Colonic mucosa (tissue), 4 donors: Measurements from ENCODE around the gene SLCO4C1. TPM values are rescaled to one million over a fixed set of nuclear protein-coding genes. Genes with fewer than 3 reads are reported as not detected.
"Not testable (repeated sequence)": the region's sequence is repeated elsewhere in the genome, so short reads cannot be mapped to it uniquely, and the experiment has no call there.

Experiments used
- DNase-seq: peaks from one replicate; pipeline ENCODE4 v3.0.0-alpha.2; 2020
- H3K27ac ChIP-seq: fragments of 200-600 bp; one replicate; pipeline ENCODE4 v1.8.0; 2021
- H3K27me3 ChIP-seq: fragments of 200-600 bp; one replicate; pipeline ENCODE4 v1.8.0; 2021
- H3K36me3 ChIP-seq: fragments of 200-600 bp; one replicate; pipeline ENCODE4 v1.8.0; 2021
- H3K4me1 ChIP-seq: fragments of 200-600 bp; one replicate; pipeline ENCODE4 v1.8.0; 2021; ENCODE audit warnings: mild to moderate bottlenecking
- H3K4me3 ChIP-seq: fragments of 200-600 bp; one replicate; pipeline ENCODE4 v1.8.0; 2021
- H3K9ac ChIP-seq, 2 donors: one replicate each; pipeline ENCODE4 v1.7.0; 2013; ENCODE audit warnings: control low read depth in 2 of 2, low read depth in 2 of 2, low read length in 2 of 2
- H3K9me3 ChIP-seq: fragments of 200-600 bp; one replicate; pipeline ENCODE4 v1.8.0; 2021
- intact Hi-C: fragments of 100-400 bp; cut with DNase I; formaldehyde crosslinking; loops from one replicate; pipeline ENCODE4 v1.14.1; 2022
- total RNA-seq, 2 donors: library from RNA; stranded (reverse); fragmentation: NEBNext Ultra II Directional in 1 of 2; extraction: Animal tissue kit (Norgen Biotek cat#: 25700) in 1 of 2; gene quantifications; one replicate each; pipeline ENCODE4 v1.2.1, GENCODE V29; 2021
- TF ChIP-seq, protein P1 (sequence below): fragments of 200-600 bp; IDR thresholded peaks from one replicate; pipeline ENCODE4 v1.8.0; 2022; ENCODE audit warnings: antibody characterized with exemption, mild to moderate bottlenecking
- donor health status: healthy.
- donor health status: DM: no; HTN: no; CAD: no.
- donor health status: DM: no; HTN: no; CAD: no.

Gene SLCO4C1
- total RNA-seq: 1 to 10 TPM; 1.4 to 2.9 TPM

GRCh38 chr5:102296178-102296817, at the start of gene SLCO4C1:
TSS of gene SLCO4C1 (minus strand) at chr5:102296284. CDS start at chr5:102296262, 22 bp downstream.
- H3K4me3 ChIP-seq: peak within 1 kb of the TSS; percentile 52
- peak; percentile 90 for DNase-seq
- H3K9ac ChIP-seq: peak within 1 kb of the TSS; percentile 46 to 47

DNA sequence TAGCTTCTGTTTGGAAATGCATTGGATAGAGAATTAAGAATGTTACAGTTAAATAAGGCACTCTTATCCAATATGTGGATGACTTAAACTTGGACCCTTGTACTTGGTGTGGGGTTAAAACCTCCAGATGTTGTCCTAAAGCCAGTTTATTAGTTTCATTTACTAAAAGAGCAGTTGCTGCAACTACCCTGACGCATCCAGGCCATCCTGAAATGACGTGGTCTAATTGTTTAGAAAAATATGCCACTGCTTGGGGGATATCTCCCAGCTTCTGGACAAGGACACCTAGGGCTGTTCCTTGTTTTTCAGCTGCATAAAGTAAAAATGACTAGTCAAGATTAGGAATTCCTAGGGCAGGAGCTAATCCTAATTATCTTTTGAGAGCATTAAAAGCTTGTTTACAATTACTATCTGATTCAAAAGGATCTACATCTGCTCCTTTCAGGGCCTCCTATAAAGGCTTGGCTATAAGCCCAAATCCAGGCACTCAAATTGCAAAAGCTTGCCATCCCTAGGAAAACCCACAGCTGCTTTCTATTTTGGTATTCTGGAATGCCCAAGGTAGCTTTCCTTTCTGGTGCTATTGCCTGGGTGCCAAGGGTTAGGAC, 45.7 kb upstream of the SLCO4C1 start:
- no peak overlapping the region for H3K9ac ChIP-seq
- H3K4me3 ChIP-seq: no peak overlapping the region
- H3K36me3 ChIP-seq: no peaks in the 10 kb centered on the region
- no peaks in the 10 kb centered on the region for H3K9me3 ChIP-seq
- no peak overlapping the region for H3K27ac ChIP-seq
- intact Hi-C loops: no loop called here
- TF ChIP-seq, protein P1, sequence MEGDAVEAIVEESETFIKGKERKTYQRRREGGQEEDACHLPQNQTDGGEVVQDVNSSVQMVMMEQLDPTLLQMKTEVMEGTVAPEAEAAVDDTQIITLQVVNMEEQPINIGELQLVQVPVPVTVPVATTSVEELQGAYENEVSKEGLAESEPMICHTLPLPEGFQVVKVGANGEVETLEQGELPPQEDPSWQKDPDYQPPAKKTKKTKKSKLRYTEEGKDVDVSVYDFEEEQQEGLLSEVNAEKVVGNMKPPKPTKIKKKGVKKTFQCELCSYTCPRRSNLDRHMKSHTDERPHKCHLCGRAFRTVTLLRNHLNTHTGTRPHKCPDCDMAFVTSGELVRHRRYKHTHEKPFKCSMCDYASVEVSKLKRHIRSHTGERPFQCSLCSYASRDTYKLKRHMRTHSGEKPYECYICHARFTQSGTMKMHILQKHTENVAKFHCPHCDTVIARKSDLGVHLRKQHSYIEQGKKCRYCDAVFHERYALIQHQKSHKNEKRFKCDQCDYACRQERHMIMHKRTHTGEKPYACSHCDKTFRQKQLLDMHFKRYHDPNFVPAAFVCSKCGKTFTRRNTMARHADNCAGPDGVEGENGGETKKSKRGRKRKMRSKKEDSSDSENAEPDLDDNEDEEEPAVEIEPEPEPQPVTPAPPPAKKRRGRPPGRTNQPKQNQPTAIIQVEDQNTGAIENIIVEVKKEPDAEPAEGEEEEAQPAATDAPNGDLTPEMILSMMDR: no peak
- H3K27me3 ChIP-seq: no peaks in the 10 kb centered on the region
- DNase-seq: no peak
- no peaks in the 10 kb centered on the region for H3K4me1 ChIP-seq

More at GRCh38 chr5:102296178-102296817, at the start of gene SLCO4C1:
- Histone ChIP-seq H3K27ac (peak within 1 kb of the TSS; percentile 51), H3K9me3 (no peaks in the 10 kb centered on the region), H3K4me1 (no peaks in the 10 kb centered on the region), H3K27me3 (no peaks in the 10 kb centered on the region), H3K36me3 (no peaks in the 10 kb centered on the region)
- TF ChIP-seq, protein P1: peak; percentile 62
- intact Hi-C loops: no loop called here

DNA sequence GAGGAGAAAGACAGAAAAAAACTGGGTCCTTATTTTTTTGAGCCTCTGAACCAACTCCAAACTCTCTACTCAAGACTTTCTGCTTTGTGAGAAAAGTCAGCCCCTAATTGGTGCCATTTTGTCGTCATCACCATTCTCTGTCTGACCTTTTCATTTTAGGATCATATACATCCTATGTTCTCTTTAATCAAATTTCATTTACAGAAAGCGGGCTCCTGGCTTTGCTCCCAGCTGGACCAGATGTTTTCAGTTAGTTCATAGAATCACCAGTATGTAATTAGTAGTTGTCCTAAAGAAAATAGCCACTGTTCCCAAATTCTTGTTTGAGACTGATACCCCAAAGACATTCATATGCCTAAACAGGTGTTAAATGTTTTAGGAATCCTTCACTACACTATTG, 28.6 kb upstream of the SLCO4C1 start:
- Histone ChIP-seq H3K27me3 (no peaks in the 10 kb centered on the region), H3K9me3 (no peaks in the 10 kb centered on the region), H3K36me3 (no peaks in the 10 kb centered on the region), H3K27ac (no peak overlapping the region), H3K4me1 (no peaks in the 10 kb centered on the region), H3K4me3 (no peak overlapping the region), H3K9ac (no peak overlapping the region)
- intact Hi-C loops: no loop called here
- TF ChIP-seq, protein P1: no peak
- no peak for DNase-seq

DNA sequence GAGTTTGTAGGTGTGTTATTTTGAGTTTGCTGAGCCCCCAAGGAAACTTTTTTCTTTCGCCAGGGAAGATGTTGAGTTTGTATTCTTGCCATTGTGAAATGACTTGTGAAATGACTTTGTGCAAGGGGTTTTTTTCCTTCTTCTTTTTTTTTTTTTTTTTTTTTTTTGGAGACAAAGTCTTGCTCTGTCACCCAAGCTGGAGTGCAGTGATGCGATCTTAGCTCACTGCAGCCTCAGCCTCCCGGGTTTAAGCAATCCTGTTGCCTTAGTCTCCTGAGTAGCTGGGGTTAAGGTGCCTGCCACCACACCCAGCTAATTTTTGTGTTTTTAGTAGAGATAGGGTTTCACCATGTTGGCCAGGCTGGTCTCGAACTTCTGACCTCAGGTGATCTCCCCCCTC, 22.7 kb upstream of the SLCO4C1 start:
- DNase-seq: not testable (repeated sequence)

DNA sequence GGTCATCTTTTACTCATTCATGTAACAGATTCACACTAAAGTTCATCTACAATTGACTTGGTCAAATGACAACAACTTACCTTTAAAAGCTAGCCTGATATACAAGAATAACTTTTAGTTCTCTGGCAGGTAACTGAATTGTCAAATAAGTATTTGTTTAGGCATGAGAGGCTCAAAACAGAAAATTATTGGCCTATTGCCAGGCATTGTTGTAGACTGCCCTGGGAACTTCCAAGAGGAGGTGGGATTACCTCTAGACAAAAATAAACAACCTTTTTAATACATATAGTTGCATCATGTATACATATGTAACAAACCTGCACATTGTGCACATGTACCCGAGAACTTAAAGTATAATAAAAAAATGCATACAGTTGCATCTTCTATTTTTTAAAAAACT, 18.2 kb upstream of the SLCO4C1 start:
- H3K9ac ChIP-seq: no peak overlapping the region
- H3K27ac ChIP-seq: no peak overlapping the region
- H3K27me3 ChIP-seq: no peaks in the 10 kb centered on the region
- no peak for DNase-seq
- intact Hi-C loops: no loop called here
- no peak overlapping the region for H3K4me3 ChIP-seq
- H3K4me1 ChIP-seq: no peaks in the 10 kb centered on the region
- TF ChIP-seq, protein P1: no peak
- no peaks in the 10 kb centered on the region for H3K36me3 ChIP-seq
- no peaks in the 10 kb centered on the region for H3K9me3 ChIP-seq

More for the DNA sequence above, 22.7 kb upstream of the SLCO4C1 start:
- H3K9me3 ChIP-seq, H3K36me3 ChIP-seq, H3K27ac ChIP-seq, H3K9ac ChIP-seq, H3K27me3 ChIP-seq, H3K4me3 ChIP-seq, H3K4me1 ChIP-seq, intact Hi-C loops: not testable (repeated sequence)

DNA sequence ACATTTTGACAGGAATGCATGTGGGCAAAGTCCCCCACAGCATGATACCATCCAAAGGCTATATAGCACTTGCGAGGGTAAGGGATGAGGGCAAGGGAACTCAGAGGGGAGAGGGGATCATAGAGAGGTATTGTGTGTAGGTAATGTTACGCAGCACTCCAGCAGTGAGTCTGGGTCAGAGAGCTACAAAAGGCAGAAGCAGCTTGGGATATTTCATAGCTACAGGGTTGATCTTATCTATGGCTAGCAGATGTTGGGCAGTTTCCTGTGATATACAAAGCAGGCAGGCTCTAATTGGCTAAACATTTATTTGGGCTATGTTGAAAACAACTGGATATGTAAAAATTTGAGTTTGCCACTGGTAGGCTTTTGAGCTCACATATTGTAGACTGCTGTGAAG, 17.8 kb upstream of the SLCO4C1 start:
- Histone ChIP-seq H3K27me3 (no peaks in the 10 kb centered on the region), H3K36me3 (no peaks in the 10 kb centered on the region), H3K27ac (no peak overlapping the region), H3K4me3 (no peak overlapping the region), H3K9ac (no peak overlapping the region), H3K4me1 (no peaks in the 10 kb centered on the region), H3K9me3 (no peaks in the 10 kb centered on the region)
- DNase-seq: no peak
- intact Hi-C loops: no loop called here
- TF ChIP-seq, protein P1: no peak
